ENCODE data around the gene SCAANT1.

SCAANT1 gene

GRCh38 chr3:63900459-63900858, 11.7 kb downstream of the SCAANT1 start:
- H3K4me1 ChIP-seq (ENCODE audit: insufficient read depth, low read length) = peaks cover 10% of the 10 kb centered on the region; the same call in 1 of the 2 replicates
- no peaks in the 10 kb centered on the region for H3K9me3 ChIP-seq (ENCODE audit: control insufficient read depth, insufficient read depth, low read length)
- H3K36me3 ChIP-seq (ENCODE audit: insufficient read depth, low read length) = no peaks in the 10 kb centered on the region
- no peak overlapping the region for H3K9ac ChIP-seq (ENCODE audit: low read depth, low read length)

DNA sequence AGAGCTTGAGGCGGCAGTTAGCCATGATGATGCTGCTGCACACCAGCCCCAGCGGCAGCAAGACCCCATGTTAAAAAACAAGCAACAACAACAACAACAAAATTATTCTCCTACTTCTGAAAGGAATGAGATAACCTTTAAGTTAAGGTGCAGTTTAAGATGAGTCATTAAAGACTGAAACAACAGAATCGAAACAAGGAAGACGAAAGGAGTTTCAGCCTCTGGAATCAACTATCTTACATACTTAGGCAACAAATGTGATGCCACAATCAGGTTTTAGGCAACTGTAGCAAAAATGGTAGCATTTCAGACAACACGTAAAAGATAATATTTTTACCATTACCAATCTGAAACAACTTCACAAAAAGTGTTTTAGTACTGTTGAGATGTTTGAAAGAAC, 12.2 kb downstream of the SCAANT1 start:
- Histone ChIP-seq H3K9me3 (ENCODE audit: control insufficient read depth, insufficient read depth, low read length) (no peaks in the 10 kb centered on the region), H3K36me3 (ENCODE audit: insufficient read depth, low read length) (no peaks in the 10 kb centered on the region), H3K4me1 (ENCODE audit: insufficient read depth, low read length) (peaks cover 13% of the 10 kb centered on the region)

DNA sequence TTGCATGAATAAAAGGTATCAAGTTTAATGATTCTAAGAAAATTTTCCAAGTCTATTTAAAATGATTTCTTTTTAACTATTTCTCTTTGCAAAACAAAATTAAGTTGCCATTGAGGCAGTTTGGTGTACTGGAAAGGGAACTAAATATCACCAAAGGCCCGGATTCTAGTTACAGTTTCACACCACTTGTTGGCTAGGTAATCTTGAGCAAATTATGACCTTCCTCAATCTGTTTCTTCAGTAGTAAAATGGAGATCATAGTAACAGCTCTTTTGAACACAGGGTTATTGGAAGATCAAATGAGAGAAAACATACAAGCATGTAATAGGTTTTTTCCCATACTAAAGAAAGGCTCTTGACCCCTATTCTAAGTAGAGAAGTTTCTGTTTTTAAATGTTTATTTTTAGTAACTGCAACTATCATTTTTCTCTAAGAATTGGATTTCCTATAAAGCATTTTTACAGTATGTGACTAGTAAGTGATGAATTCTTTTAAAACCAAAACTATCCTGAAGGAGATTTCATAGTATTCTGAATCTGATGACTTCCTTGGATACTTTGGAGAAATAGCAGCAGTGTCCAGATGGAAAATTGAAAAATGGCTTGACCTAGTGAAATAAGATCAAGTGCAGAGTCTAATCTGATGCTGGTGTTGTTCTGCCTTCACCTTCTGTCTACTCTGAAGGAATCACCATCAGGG, 15.7 kb downstream of the SCAANT1 start:
- H3K4me1 ChIP-seq (ENCODE audit: insufficient read depth, low read length) = peaks cover 13% of the 10 kb centered on the region
- H3K9ac ChIP-seq (ENCODE audit: low read depth, low read length) = no peak overlapping the region
- no peaks in the 10 kb centered on the region for H3K9me3 ChIP-seq (ENCODE audit: control insufficient read depth, insufficient read depth, low read length)
- H3K36me3 ChIP-seq (ENCODE audit: insufficient read depth, low read length) = no peaks in the 10 kb centered on the region

More for the DNA sequence above, 12.2 kb downstream of the SCAANT1 start:
- no peak overlapping the region for H3K9ac ChIP-seq (ENCODE audit: low read depth, low read length)

GRCh38 chr3:63895422-63896189, 16.6 kb downstream of the SCAANT1 start:
- Histone ChIP-seq H3K9me3 (ENCODE audit: control insufficient read depth, insufficient read depth, low read length) (no peaks in the 10 kb centered on the region), H3K4me1 (ENCODE audit: insufficient read depth, low read length) (peaks cover 13% of the 10 kb centered on the region), H3K36me3 (ENCODE audit: insufficient read depth, low read length) (no peaks in the 10 kb centered on the region), H3K9ac (ENCODE audit: low read depth, low read length) (no peak overlapping the region)

GRCh38 chr3:63892773-63893352, 19.3 kb downstream of the SCAANT1 start:
- no peak overlapping the region for H3K9ac ChIP-seq (ENCODE audit: low read depth, low read length)
- H3K9me3 ChIP-seq (ENCODE audit: control insufficient read depth, insufficient read depth, low read length) = no peaks in the 10 kb centered on the region
- H3K4me1 ChIP-seq (ENCODE audit: insufficient read depth, low read length) = peaks cover 9% of the 10 kb centered on the region
- H3K36me3 ChIP-seq (ENCODE audit: insufficient read depth, low read length) = no peaks in the 10 kb centered on the region

- Histone ChIP-seq H3K9me3 (ENCODE audit: control insufficient read depth, insufficient read depth, low read length) (no peaks in the 10 kb centered on the region), H3K9ac (ENCODE audit: low read depth, low read length) (no peak overlapping the region), H3K36me3 (ENCODE audit: insufficient read depth, low read length) (no peaks in the 10 kb centered on the region), H3K4me1 (ENCODE audit: insufficient read depth, low read length) (peaks cover 14% of the 10 kb centered on the region)
Observed at GRCh38 chr3:63891518-63891917, 20.7 kb downstream of the SCAANT1 start.

- H3K36me3 ChIP-seq (ENCODE audit: insufficient read depth, low read length) = no peaks in the 10 kb centered on the region
- H3K9me3 ChIP-seq (ENCODE audit: control insufficient read depth, insufficient read depth, low read length) = no peaks in the 10 kb centered on the region
- H3K9ac ChIP-seq (ENCODE audit: low read depth, low read length) = no peak overlapping the region
- H3K4me1 ChIP-seq (ENCODE audit: insufficient read depth, low read length) = peaks cover 10% of the 10 kb centered on the region; the same call in 1 of the 2 replicates
Observed at GRCh38 chr3:63886858-63887257, 25.3 kb downstream of the SCAANT1 start.

DNA sequence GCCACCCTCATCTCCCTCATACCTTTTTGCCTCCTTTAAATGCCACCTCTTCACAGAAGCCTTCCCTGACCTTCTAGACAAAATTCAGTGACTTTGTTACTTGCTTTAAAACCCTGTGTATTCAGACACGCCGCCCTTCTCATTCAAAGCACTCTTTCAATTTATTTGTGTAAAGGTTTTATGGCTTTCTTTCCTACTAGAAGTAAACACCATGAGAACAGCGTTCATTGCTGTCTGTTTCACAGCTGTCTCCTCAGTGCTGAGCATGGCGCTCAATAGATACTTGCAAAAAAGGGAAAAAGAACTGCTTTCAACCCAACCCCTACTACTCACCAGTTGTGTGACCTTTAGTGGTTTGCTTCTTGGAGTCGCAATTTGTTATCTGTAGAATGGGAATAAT, 31.5 kb downstream of the SCAANT1 start:
- no peaks in the 10 kb centered on the region for H3K9me3 ChIP-seq (ENCODE audit: control insufficient read depth, insufficient read depth, low read length)

GRCh38 chr3:63878394-63879060, 33.7 kb downstream of the SCAANT1 start:
- Histone ChIP-seq H3K36me3 (ENCODE audit: insufficient read depth, low read length) (no peaks in the 10 kb centered on the region), H3K9ac (ENCODE audit: low read depth, low read length) (no peak overlapping the region), H3K4me1 (ENCODE audit: insufficient read depth, low read length) (peaks cover 11% of the 10 kb centered on the region; the same call in 1 of the 2 replicates), H3K9me3 (ENCODE audit: control insufficient read depth, insufficient read depth, low read length) (no peaks in the 10 kb centered on the region)

More for the DNA sequence above, 31.5 kb downstream of the SCAANT1 start:
- H3K4me1 ChIP-seq (ENCODE audit: insufficient read depth, low read length) = peaks cover 11% of the 10 kb centered on the region; the same call in 1 of the 2 replicates
- no peak overlapping the region for H3K9ac ChIP-seq (ENCODE audit: low read depth, low read length)
- no peaks in the 10 kb centered on the region for H3K36me3 ChIP-seq (ENCODE audit: insufficient read depth, low read length)

GRCh38 chr3:63877737-63878393, 34.3 kb downstream of the SCAANT1 start:
- H3K9ac ChIP-seq (ENCODE audit: low read depth, low read length) = no peak overlapping the region
- H3K9me3 ChIP-seq (ENCODE audit: control insufficient read depth, insufficient read depth, low read length) = no peaks in the 10 kb centered on the region
- H3K36me3 ChIP-seq (ENCODE audit: insufficient read depth, low read length) = no peaks in the 10 kb centered on the region
- H3K4me1 ChIP-seq (ENCODE audit: insufficient read depth, low read length) = peaks cover 11% of the 10 kb centered on the region; the same call in 1 of the 2 replicates

GRCh38 chr3:63876260-63876659, 35.9 kb downstream of the SCAANT1 start:
- Histone ChIP-seq H3K9ac (ENCODE audit: low read depth, low read length) (no peak overlapping the region), H3K4me1 (ENCODE audit: insufficient read depth, low read length) (peaks cover 11% of the 10 kb centered on the region; the same call in 1 of the 2 replicates), H3K9me3 (ENCODE audit: control insufficient read depth, insufficient read depth, low read length) (no peaks in the 10 kb centered on the region), H3K36me3 (ENCODE audit: insufficient read depth, low read length) (no peaks in the 10 kb centered on the region)

DNA sequence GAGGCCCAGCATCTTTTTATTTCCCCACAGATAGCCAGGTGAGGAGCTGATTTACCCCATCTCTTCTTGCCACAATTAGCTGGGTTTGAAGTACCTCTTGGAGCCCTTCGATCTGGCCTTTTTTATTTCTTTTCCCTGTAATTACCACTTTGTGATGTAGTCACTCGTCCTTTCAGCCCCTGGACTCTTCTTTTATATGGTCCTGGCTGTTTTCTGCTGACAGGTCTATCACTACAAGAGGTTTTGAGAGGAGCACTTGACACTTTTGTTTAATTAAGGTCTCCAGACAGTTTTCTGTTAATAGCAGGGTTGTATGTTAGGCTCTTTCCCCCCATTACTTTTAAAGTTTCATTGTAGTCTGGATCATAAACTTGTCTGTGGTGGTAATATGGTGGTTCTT, 36.7 kb downstream of the SCAANT1 start:
- Histone ChIP-seq H3K9me3 (ENCODE audit: control insufficient read depth, insufficient read depth, low read length) (no peaks in the 10 kb centered on the region), H3K9ac (ENCODE audit: low read depth, low read length) (no peak overlapping the region), H3K4me1 (ENCODE audit: insufficient read depth, low read length) (peaks cover 17% of the 10 kb centered on the region; the same call in 1 of the 2 replicates), H3K36me3 (ENCODE audit: insufficient read depth, low read length) (no peaks in the 10 kb centered on the region)

DNA sequence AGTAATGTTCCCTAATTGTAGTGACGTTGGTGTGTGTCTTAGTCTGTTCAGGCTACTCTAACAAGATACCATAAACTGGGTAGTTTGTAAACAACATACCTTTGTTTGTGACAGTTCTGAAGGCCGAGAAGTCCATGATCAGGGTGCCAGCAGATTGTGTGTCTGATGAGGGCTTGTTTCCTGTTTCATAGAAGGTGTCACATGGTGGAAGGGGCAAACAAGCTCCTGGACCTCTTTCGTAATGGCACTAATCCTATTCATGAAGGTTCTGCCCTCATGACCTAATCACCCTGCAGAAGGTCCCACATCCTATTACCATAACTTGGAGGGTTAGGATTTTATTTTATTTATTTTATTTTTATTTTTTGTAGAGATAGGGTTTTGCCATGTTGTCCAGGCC, 37.4 kb downstream of the SCAANT1 start:
- no peak overlapping the region for H3K9ac ChIP-seq (ENCODE audit: low read depth, low read length)
- peaks cover 17% of the 10 kb centered on the region; the same call in 1 of the 2 replicates for H3K4me1 ChIP-seq (ENCODE audit: insufficient read depth, low read length)
- no peaks in the 10 kb centered on the region for H3K36me3 ChIP-seq (ENCODE audit: insufficient read depth, low read length)
- no peaks in the 10 kb centered on the region for H3K9me3 ChIP-seq (ENCODE audit: control insufficient read depth, insufficient read depth, low read length)
